ENCODE measurements around the gene MYO1E.

DNA sequence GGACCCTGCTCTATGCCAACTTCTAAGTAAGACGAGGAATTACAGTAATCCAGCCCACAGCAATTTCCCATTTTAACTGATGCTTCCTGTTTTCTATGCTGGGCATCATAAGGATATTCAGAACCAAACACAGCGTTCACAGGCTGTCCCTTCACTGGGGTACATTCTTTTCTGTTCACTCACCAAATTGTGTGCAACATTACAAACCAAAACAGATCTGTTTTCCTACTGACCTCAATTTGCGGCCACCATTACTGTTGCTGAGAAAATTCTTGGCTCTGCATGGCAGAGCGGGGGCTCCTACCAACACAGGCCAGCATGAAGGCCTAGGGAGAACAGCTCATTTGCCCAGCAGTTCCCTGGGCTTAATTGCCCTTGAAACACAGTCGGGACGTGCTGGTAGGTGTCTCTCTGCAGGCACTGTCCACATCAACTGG lies 76.5 kb downstream of the MYO1E start:
- TF ChIP-seq, protein P1, sequence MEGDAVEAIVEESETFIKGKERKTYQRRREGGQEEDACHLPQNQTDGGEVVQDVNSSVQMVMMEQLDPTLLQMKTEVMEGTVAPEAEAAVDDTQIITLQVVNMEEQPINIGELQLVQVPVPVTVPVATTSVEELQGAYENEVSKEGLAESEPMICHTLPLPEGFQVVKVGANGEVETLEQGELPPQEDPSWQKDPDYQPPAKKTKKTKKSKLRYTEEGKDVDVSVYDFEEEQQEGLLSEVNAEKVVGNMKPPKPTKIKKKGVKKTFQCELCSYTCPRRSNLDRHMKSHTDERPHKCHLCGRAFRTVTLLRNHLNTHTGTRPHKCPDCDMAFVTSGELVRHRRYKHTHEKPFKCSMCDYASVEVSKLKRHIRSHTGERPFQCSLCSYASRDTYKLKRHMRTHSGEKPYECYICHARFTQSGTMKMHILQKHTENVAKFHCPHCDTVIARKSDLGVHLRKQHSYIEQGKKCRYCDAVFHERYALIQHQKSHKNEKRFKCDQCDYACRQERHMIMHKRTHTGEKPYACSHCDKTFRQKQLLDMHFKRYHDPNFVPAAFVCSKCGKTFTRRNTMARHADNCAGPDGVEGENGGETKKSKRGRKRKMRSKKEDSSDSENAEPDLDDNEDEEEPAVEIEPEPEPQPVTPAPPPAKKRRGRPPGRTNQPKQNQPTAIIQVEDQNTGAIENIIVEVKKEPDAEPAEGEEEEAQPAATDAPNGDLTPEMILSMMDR (IDR thresholded peaks at IDR 0.05), result no peak
- no peak for TF ChIP-seq POLR2A (IDR thresholded peaks at IDR 0.05)
